ENCODE results near the gene AGER.

GRCh38 chr6:32151181-32151862 lies 32.7 kb downstream of the AGER start:
- no peak for TF ChIP-seq CTCF (IDR thresholded peaks at IDR 0.05)
- TF ChIP-seq POLR2A (IDR thresholded peaks at IDR 0.05): no peak
